Left colon (tissue), 2 donors: ENCODE results near the gene ADARB1. TPM values are rescaled to one million over a fixed set of nuclear protein-coding genes. Genes with fewer than 3 reads are reported as not detected.
"Not testable (repeated sequence)": the region's sequence is repeated elsewhere in the genome, so short reads cannot be mapped to it uniquely, and the experiment has no call there.

Experiments
- ATAC-seq: fragments of 200-7000 bp; cut with Tn5 transposase; one replicate; pipeline ENCODE4 v1.9.1; 2020; ENCODE audit warnings: mild to moderate bottlenecking, moderate library complexity
- DNase-seq, 2 donors: peaks; one replicate each; pipeline ENCODE4 v3.0.0-alpha.2; 2020
- intact Hi-C, 2 donors: fragments of 100-400 bp; cut with DNase I in 1 of 2; cut with micrococcal nuclease in 1 of 2; formaldehyde crosslinking; loops; one replicate each; pipeline versions ENCODE4 v1.11.2 to v1.14.0; 2022; cut with DNase I, micrococcal nuclease
- total RNA-seq, 2 donors: library from RNA; stranded (reverse); fragmentation: NEBNext Ultra II Directional; extraction: Animal tissue kit (Norgen Biotek cat#: 25700); gene quantifications; one replicate each; pipeline ENCODE4 v1.2.1, GENCODE V29; 2021
- donor health status: DM: no; HTN: no; CAD: no.
- donor health status: DM: yes; HTN: yes; CAD: no.

The ADARB1 gene
- total RNA-seq, 2 donors from 2014 or later: 6.9 to 12.4 TPM

DNA sequence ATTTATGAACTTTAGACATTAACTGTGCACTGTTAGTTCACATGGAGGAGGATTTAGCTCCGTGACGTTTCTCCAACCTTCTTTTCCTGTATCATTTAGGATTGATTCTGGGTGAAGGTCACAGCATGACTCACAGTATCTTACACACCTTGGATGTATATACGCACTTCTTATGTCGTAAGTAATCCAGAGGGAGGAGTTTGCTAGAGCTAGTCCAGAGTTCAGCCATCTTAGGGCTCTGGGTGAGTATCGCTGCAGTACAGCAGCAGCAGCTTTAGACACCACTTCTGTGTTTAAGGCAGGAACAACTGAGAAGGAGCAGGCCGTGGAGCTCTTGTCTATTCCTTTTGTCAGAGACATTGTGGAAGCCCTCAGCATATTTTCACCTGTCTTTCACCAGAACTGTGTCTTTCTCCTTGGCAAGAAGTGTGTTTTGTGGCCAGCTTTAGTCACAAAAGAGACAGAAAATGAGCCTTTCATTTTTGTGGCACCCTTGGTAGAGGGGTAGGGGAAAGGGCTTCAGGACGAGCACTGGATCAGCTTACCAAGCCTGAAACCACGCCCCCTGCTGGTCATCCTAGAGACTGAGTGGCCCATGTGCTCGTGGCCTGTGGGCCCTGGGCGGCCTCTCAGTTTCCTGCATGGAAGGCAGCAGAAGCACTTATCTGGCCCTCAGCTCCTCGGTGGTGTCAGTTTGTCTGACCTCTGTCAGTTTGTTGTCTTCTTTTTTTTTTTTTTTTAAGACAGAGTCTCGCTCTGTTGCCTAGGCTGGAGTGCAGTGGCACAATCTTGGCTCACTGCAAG is 64.0 kb downstream of the ADARB1 start:
- ATAC-seq: peak; percentile 87
- intact Hi-C loops: loop anchor here in 1 of 2 donors (5.0 kb wide), 1 partner anchor 191 kb away; no protein-coding TSS in a partner anchor
- peak in 1 of 2 donors; percentile 77 for DNase-seq

GRCh38 chr21:45139003-45139360 is 64.6 kb downstream of the ADARB1 start:
- intact Hi-C loops: loop anchor here in 1 of 2 donors (5.0 kb wide), 1 partner anchor 192 kb away; no protein-coding TSS in a partner anchor
- not testable (repeated sequence) for ATAC-seq

DNA sequence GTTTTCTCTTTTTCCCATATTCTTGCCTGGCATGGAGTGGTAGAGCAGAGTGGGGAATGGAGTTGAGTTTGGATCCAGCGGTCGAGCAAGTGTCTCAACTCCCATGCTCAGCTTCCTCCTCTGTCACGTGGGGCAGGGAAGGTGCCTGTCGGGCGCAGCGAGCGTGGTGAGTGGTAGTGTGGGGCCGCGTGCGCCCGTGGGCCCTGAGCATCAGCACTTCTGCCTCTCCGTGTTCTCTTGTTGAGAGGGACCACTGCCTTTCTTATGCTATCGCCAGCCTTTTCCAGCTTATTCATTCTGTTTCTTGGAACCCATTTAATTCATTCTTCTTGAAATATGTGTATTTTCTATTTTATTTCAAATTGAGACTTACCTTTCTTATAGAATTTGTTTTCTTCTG is 65.1 kb downstream of the ADARB1 start:
- DNase-seq: no peak
- intact Hi-C loops: loop anchor here in 1 of 2 donors (5.0 kb wide), 1 partner anchor 192 kb away; no protein-coding TSS in a partner anchor
- no peak for ATAC-seq

More at GRCh38 chr21:45139003-45139360, 64.6 kb downstream of the ADARB1 start:
- DNase-seq: not testable (repeated sequence)

GRCh38 chr21:45140346-45140940 is 66.1 kb downstream of the ADARB1 start:
- ATAC-seq: peak; percentile 79
- peak; percentile 78 to 80 for DNase-seq
- intact Hi-C loops: no loop called here

GRCh38 chr21:45140944-45141343 is 66.6 kb downstream of the ADARB1 start:
- DNase-seq, intact Hi-C loops, ATAC-seq: not testable (repeated sequence)

GRCh38 chr21:45141507-45141906 is 67.1 kb downstream of the ADARB1 start:
- ATAC-seq: no peak
- DNase-seq: no peak
- intact Hi-C loops: no loop called here

GRCh38 chr21:45142469-45143308 is 68.3 kb downstream of the ADARB1 start:
- ATAC-seq: no peak
- intact Hi-C loops: no loop called here
- DNase-seq: no peak

DNA sequence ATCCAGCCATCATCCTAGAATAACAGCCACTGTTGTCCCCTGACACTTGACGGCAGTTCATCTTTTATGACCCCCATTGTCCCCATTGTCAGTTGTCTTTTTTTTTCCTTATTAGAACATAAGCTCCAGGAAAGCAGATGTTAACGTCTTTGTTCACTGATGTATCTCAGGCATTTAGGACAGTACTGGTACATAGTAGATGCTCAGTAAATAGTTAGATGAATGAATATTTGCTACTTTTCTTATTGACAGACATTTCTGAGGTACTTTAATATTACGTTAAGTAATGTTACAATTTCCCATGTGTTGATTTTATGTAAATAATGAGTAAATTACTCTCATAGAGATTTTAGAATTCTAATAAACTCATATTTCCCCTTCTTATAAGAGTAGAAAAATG is 69.5 kb downstream of the ADARB1 start:
- no peak for DNase-seq
- intact Hi-C loops: no loop called here
- no peak for ATAC-seq

DNA sequence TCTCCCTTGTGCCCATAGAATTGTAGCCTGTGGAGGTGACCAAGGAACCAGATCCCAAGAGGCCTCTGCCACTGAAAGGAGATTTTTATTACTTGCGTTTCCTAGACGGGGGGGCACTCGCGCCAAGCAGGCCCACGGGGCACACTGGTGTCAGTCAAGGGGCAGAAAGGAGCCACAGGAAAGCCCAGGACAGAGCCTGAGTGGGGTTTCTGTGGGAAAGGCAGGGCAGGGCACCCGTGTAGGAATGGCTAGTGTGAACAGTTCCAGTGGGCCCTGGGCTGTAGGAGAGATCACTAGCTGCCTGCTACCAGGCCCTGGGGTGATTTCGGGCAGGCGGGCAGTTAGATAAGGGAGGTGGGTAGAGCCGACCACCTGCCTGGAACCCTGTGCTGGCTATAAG is 70.8 kb downstream of the ADARB1 start:
- intact Hi-C loops: no loop called here
- ATAC-seq (no peak), DNase-seq (peak in 1 of 2 donors; percentile 12)

- intact Hi-C loops, ATAC-seq: not testable (repeated sequence)
- DNase-seq: peak in 1 of 2 donors; percentile 3
Measured at GRCh38 chr21:45145846-45146245, 71.5 kb downstream of the ADARB1 start.

DNA sequence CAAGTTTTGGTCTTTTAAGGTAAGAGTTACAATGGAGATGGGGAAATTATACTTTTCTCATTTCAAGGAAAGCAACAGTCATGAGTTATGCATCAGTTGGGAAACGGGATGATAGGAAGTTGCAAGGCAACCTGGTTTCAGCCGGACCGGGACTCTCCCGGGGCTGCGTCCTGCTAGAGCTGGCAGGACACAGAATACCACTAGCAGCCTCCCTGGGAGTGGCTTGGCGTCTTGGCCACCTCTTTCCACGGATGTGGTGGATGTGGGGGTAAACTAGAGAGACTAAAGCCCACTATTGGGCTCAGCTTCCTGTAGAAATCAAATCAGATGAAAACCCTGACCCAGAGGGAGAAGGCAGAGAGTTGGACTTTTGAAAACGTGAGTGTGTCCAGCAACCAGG is 71.9 kb downstream of the ADARB1 start:
- intact Hi-C loops: no loop called here
- ATAC-seq (no peak), DNase-seq (peak in 1 of 2 donors; percentile 4)

- intact Hi-C loops: no loop called here
- no peak for ATAC-seq
- peak in 1 of 2 donors; percentile 4 for DNase-seq
Measured at GRCh38 chr21:45146801-45147200, 72.4 kb downstream of the ADARB1 start.

- ATAC-seq (no peak), DNase-seq (no peak)
- intact Hi-C loops: no loop called here
Measured at GRCh38 chr21:45147473-45148315, 73.3 kb downstream of the ADARB1 start.

- ATAC-seq (no peak), DNase-seq (no peak)
- intact Hi-C loops: no loop called here
Measured at GRCh38 chr21:45148316-45148990, 74.1 kb downstream of the ADARB1 start.

DNA sequence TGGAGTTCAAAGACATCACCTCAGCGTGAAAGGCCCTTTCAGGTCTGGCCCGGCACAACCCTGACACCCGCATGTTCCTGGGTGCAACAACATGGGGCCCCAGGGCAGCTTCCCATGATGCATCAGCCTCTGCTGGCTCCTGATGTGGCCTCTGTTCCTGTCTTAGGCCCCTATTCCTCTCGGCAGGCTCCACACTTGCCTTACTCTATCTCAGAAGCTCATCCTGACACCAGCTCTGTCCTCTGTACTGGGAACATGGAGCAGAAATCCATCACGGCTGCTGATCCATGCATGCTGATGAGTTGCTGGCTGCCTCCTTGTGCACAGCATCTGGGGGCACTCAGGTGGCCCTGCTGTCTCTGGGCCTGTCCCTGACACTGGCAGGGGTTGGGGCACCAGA is 74.6 kb downstream of the ADARB1 start:
- intact Hi-C loops: no loop called here
- ATAC-seq: no peak
- no peak for DNase-seq

DNA sequence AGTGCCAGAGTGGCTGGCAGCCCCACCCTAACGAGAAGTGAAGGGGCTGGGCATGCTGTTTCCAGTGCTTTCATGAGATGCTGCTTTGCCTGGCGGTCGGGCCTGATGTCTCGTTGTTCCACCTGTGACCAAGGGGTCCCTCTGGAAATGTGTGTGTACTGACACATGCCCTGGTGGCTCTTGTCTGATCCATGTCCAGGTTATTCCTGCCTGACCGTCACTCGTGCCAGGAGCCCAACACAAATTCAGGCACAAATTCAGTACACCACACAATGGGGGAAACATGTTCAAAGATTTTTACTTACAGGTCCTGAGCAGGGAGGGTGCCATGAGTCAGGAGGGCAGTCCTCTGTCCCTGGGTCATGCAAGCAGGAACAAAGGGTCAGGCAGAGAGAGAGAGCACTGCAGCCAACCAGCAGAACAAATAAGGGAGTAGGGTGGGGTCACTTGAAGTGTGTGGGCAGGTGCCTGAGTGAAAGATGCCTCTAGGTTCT is 76.3 kb downstream of the ADARB1 start:
- ATAC-seq (peak; percentile 54), DNase-seq (no peak)
- intact Hi-C loops: no loop called here

DNA sequence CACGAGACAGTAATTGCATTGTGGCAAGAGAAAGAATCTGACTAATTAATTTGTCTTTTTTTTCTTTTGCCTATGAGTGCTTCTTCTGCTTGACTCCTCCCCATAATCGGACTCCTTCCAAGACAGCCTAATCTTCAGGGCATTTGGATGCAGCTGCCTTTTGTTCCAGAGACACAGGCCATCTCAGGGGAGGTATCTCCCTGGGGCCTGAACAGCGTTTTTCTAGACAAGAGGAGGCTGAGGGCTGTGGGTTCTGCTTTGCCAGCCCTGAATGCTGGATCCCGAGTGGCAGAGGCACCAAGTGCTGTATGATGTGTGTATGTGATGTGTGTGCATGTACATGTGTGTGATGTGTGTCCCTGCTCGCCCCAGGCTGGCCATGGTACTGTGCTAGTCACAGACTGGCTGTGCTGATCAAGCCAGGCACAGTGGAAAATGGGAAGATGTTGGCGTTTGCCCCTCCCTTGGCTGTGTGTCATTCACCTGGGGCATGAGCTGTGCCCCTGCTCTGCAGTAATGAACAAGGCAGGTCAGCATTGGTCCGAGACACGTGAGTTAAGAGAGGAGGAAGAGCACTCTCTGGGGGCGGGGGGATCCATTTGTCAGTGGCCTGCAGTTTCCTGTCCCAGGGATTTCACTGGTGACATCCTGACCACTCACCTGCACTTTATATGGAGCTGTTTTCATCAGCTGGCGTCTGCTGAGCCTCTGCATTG is 77.2 kb downstream of the ADARB1 start:
- no peak for ATAC-seq
- DNase-seq: no peak
- intact Hi-C loops: no loop called here
